Upper lobe of right lung (tissue), 1 donor: ENCODE measurements around the gene HCRT. TPM values are rescaled to one million over a fixed set of nuclear protein-coding genes. Genes with fewer than 3 reads are reported as not detected.

Experiments
- ATAC-seq: fragments of 200-7000 bp; cut with Tn5 transposase; one replicate; pipeline ENCODE4 v1.9.1; 2020; ENCODE audit warnings: mild to moderate bottlenecking, moderate library complexity
- DNase-seq: peaks from one replicate; pipeline ENCODE4 v3.0.0-alpha.2; 2020
- H3K27ac ChIP-seq: fragments of 200-600 bp; one replicate; pipeline ENCODE4 v1.8.0; 2022
- H3K27me3 ChIP-seq: fragments of 200-600 bp; one replicate; pipeline ENCODE4 v1.8.0; 2022; ENCODE audit warnings: mild to moderate bottlenecking
- H3K36me3 ChIP-seq: fragments of 200-600 bp; one replicate; pipeline ENCODE4 v1.8.0; 2022
- H3K4me1 ChIP-seq: fragments of 200-600 bp; one replicate; pipeline ENCODE4 v1.8.0; 2022
- H3K4me3 ChIP-seq: fragments of 200-600 bp; one replicate; pipeline ENCODE4 v1.8.0; 2022; ENCODE audit warnings: mild to moderate bottlenecking
- H3K9me3 ChIP-seq: fragments of 200-600 bp; one replicate; pipeline ENCODE4 v1.8.0; 2022
- intact Hi-C: fragments of 100-400 bp; cut with DNase I; formaldehyde crosslinking; loops from one replicate; pipeline ENCODE4 v1.11.0; 2022
- total RNA-seq: library from RNA; stranded (reverse); fragmentation: NEBNext Ultra II Directional; extraction: Animal tissue kit (Norgen Biotek cat#: 25700); gene quantifications from one replicate; pipeline ENCODE4 v1.2.1, GENCODE V29; 2021
- TF ChIP-seq, protein P1 (sequence below): fragments of 200-600 bp; IDR thresholded peaks from one replicate; pipeline ENCODE4 v1.8.0; 2022; ENCODE audit warnings: antibody characterized with exemption
- donor health status: DM: no; HTN: yes; CAD: no; lungs with severe emphysema.

Gene HCRT
- total RNA-seq, 1 donor from 2014 or later: not detected

GRCh38 chr17:42179335-42179734 is 5.9 kb downstream of the HCRT start:
- DNase-seq (no peak), ATAC-seq (no peak)
- H3K36me3 ChIP-seq: no peaks in the 10 kb centered on the region
- peaks cover 21% of the 10 kb centered on the region for H3K27me3 ChIP-seq
- no peaks in the 10 kb centered on the region for H3K9me3 ChIP-seq
- intact Hi-C loops: no loop called here
- no peak overlapping the region for H3K4me3 ChIP-seq
- peaks cover 31% of the 10 kb centered on the region for H3K4me1 ChIP-seq
- no peak overlapping the region for H3K27ac ChIP-seq
- TF ChIP-seq, protein P1, sequence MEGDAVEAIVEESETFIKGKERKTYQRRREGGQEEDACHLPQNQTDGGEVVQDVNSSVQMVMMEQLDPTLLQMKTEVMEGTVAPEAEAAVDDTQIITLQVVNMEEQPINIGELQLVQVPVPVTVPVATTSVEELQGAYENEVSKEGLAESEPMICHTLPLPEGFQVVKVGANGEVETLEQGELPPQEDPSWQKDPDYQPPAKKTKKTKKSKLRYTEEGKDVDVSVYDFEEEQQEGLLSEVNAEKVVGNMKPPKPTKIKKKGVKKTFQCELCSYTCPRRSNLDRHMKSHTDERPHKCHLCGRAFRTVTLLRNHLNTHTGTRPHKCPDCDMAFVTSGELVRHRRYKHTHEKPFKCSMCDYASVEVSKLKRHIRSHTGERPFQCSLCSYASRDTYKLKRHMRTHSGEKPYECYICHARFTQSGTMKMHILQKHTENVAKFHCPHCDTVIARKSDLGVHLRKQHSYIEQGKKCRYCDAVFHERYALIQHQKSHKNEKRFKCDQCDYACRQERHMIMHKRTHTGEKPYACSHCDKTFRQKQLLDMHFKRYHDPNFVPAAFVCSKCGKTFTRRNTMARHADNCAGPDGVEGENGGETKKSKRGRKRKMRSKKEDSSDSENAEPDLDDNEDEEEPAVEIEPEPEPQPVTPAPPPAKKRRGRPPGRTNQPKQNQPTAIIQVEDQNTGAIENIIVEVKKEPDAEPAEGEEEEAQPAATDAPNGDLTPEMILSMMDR: no peak

DNA sequence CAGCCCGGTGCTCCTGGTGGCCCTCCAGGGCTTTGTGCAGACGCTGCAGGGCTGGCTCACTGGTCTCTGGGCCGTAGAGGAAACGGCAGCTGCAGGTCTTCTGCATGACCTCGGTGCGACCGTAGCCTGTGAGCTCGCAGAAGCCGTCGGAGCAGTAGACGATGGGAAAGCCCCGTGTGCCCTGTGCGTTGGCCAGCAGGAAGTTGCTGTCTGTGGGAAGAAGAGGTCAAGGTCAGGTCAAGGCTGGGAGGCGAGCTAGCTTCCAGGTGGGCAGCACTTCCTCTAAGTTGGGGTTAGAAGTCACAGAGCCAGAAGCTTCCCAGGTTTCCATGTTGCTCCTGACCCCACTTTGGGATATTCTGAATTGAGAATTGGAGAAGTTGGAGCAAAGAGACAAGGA is 6.4 kb downstream of the HCRT start:
- intact Hi-C loops: no loop called here
- ATAC-seq (no peak), DNase-seq (no peak)
- Histone ChIP-seq H3K27ac (no peak overlapping the region), H3K4me3 (no peak overlapping the region), H3K27me3 (peaks cover 21% of the 10 kb centered on the region), H3K36me3 (no peaks in the 10 kb centered on the region), H3K9me3 (no peaks in the 10 kb centered on the region), H3K4me1 (peaks cover 29% of the 10 kb centered on the region)
- TF ChIP-seq, protein P1: no peak

GRCh38 chr17:42177684-42178083 is 7.6 kb downstream of the HCRT start:
- TF ChIP-seq, protein P1: no peak
- peaks cover 18% of the 10 kb centered on the region for H3K4me1 ChIP-seq
- DNase-seq (no peak), ATAC-seq (no peak)
- no peak overlapping the region for H3K27ac ChIP-seq
- no peaks in the 10 kb centered on the region for H3K36me3 ChIP-seq
- peaks cover 21% of the 10 kb centered on the region for H3K27me3 ChIP-seq
- H3K9me3 ChIP-seq: no peaks in the 10 kb centered on the region
- intact Hi-C loops: no loop called here
- H3K4me3 ChIP-seq: no peak overlapping the region

DNA sequence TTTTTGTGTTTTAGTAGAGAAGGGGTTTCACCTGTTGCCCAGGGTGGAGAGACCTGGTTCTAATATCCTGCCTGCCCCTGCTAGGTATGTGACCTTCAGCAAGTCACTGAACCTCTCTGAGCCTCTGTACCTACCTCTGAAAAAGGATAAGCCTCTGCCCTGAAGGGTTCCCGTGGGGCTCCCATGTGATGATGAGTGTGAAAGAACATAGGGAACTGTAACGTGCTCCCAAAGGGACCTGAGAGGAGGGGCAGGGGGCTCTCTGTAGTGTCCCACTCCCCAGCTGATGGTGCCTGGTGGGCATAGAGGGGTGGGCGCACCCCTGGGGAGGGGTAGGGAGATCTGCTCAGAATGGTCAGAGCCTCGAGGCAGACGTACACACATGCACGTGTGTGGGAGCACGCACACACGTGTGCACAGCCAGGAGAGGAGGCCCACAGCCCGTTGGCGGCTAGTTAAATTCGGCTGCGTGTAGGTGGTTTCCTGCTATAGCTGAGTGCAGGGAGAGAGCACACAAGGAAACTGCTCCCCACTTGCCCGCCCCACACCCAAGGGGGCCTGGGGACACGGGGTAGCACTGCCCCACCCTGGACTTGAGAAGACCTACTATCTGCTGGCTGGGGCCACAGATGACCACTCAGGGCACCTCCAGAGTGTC is 11.0 kb downstream of the HCRT start:
- no peak for DNase-seq
- H3K27me3 ChIP-seq: no peaks in the 10 kb centered on the region
- H3K27ac ChIP-seq: no peak overlapping the region
- no peak overlapping the region for H3K4me3 ChIP-seq
- TF ChIP-seq, protein P1: no peak
- no peaks in the 10 kb centered on the region for H3K9me3 ChIP-seq
- no peak for ATAC-seq
- no peaks in the 10 kb centered on the region for H3K36me3 ChIP-seq
- intact Hi-C loops: no loop called here
- H3K4me1 ChIP-seq: peaks cover 5% of the 10 kb centered on the region

- peak; percentile 21 for ATAC-seq
- no peaks in the 10 kb centered on the region for H3K9me3 ChIP-seq
- no peaks in the 10 kb centered on the region for H3K4me1 ChIP-seq
- TF ChIP-seq, protein P1: no peak
- H3K36me3 ChIP-seq: no peaks in the 10 kb centered on the region
- intact Hi-C loops: no loop called here
- DNase-seq: no peak
- no peak overlapping the region for H3K27ac ChIP-seq
- no peaks in the 10 kb centered on the region for H3K27me3 ChIP-seq
- H3K4me3 ChIP-seq: no peak overlapping the region
These were observed 13.4 kb downstream of the HCRT start for GRCh38 chr17:42171831-42172230.

- no peak for ATAC-seq
- intact Hi-C loops: no loop called here
- TF ChIP-seq, protein P1: no peak
These were observed 15.9 kb downstream of the HCRT start for GRCh38 chr17:42169351-42169750.

More at GRCh38 chr17:42169351-42169750, 15.9 kb downstream of the HCRT start:
- no peaks in the 10 kb centered on the region for H3K4me1 ChIP-seq
- DNase-seq: no peak
- H3K27ac ChIP-seq: no peak overlapping the region
- H3K9me3 ChIP-seq: no peaks in the 10 kb centered on the region
- H3K36me3 ChIP-seq: no peaks in the 10 kb centered on the region
- no peaks in the 10 kb centered on the region for H3K27me3 ChIP-seq
- H3K4me3 ChIP-seq: no peak overlapping the region
